HUES64 (cell line): ENCODE results near the gene DISC1.

Experiments used
- H3K27ac ChIP-seq: 2 replicates; pipeline ENCODE4 v1.7.0; 2013; ENCODE audit warnings: low read depth, low read length, inconsistent platforms
- H3K27me3 ChIP-seq: 2 replicates; pipeline ENCODE4 v1.6.1; 2013; ENCODE audit warnings: mild to moderate bottlenecking, low read length; ENCODE audit not compliant: insufficient read depth
- H3K36me3 ChIP-seq: 2 replicates; pipeline ENCODE4 v1.6.1; 2013; ENCODE audit warnings: mild to moderate bottlenecking, low read length; ENCODE audit not compliant: insufficient read depth
- H3K4me1 ChIP-seq: 2 replicates; pipeline ENCODE4 v1.6.1; 2013; ENCODE audit warnings: mild to moderate bottlenecking, low read length, moderate library complexity; ENCODE audit not compliant: insufficient read depth
- H3K4me3 ChIP-seq: 2 replicates; pipeline ENCODE4 v1.5.1; 2013; ENCODE audit warnings: mild to moderate bottlenecking, low read length, moderate library complexity
- H3K9ac ChIP-seq: 2 replicates; pipeline ENCODE4 v1.6.1; 2013; ENCODE audit warnings: mild to moderate bottlenecking, low read depth, low read length
- H3K9me3 ChIP-seq: 2 replicates; pipeline ENCODE4 v1.6.1; 2013; ENCODE audit warnings: low read depth, low read length; ENCODE audit not compliant: insufficient read depth
- WGBS: fragments of 150-250, 120-280 bp; methylation state at CpG from one replicate; pipeline ENCODE4 v1.1.7; 2013; ENCODE audit warnings: missing lambda C conversion rate; 5-methylcytosine and 5-hydroxymethylcytosine counted together

DISC1 gene

DNA sequence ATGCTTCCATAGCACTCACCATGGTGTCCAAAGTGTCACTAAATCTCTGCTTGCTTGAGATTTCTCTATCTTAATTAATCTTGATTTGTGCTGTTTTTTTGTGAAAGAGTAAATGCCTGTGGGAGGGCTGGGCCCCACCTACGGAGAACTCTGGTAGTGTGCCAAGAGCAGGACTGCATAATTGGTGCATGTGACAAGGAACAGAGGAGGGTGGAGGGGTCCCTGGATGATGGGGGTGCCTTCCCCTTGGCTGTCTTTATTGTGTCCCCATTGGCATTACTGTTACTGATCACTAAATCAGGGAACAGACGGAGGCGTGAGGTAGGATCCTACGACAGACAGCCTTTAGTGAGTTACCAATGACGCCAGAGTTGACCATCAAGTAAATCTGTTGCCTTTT is 223.4 kb downstream of the DISC1 start:
- H3K36me3 ChIP-seq: no peaks in the 10 kb centered on the region
- no peaks in the 10 kb centered on the region for H3K9me3 ChIP-seq
- no peak overlapping the region for H3K9ac ChIP-seq
- no peak overlapping the region for H3K27ac ChIP-seq
- 94% methylated on average over 5 of the region's 5 CpGs for WGBS
- no peak overlapping the region for H3K4me3 ChIP-seq
- no peaks in the 10 kb centered on the region for H3K4me1 ChIP-seq
- no peaks in the 10 kb centered on the region for H3K27me3 ChIP-seq

DNA sequence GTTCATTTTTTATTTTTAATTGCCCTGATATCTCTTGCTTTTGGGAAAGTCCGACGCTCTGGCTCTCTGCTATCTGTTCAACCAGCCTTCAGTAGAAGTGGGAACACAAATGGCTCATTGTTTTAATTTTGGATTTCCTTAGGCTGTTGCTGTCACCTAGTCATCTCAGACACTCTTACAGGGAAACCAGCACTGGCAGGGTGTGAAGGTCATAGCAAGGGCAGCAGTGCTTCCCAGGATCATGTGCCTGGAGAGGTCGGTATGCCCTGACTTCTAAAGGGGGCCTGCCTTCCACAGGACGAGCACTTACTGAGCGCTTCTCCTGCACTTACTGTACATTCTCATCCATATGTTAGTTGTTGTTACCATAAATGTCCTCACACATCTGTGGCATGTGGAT is 224.2 kb downstream of the DISC1 start:
- no peaks in the 10 kb centered on the region for H3K27me3 ChIP-seq
- 96% methylated on average over 5 of the region's 5 CpGs for WGBS
- no peaks in the 10 kb centered on the region for H3K4me1 ChIP-seq
- no peak overlapping the region for H3K4me3 ChIP-seq
- no peaks in the 10 kb centered on the region for H3K9me3 ChIP-seq
- no peaks in the 10 kb centered on the region for H3K36me3 ChIP-seq
- no peak overlapping the region for H3K9ac ChIP-seq
- H3K27ac ChIP-seq: no peak overlapping the region

DNA sequence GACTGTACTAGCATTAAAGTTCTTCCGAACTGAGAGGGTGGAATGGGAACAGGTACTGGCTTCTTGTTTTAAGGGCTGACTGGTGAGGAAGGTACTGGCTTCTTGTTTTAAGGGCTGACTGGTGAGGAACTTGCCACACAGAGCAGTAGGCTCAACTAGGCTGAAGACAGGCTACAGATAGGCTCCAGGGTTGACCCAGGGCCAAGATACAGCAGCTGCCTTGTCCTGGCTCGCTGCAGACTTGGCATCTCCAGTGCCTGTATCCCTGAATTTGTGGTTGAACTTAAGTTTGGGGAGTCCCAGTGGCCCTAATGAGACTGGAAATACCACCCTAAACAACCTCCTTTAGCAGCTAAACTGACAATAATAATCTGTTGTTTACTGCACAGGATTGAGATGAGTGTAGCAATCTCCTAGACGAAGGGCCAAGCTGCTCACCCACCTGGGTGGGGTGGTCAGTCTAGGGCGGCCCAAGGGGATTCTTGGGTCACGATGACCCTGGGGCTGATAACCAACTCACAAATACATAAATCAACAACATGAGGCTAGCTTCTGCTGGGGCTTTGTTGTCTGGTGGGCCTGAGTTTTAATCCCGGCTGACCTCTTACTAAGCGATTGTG is 227.1 kb downstream of the DISC1 start:
- 96% methylated on average over 7 of the region's 7 CpGs for WGBS
- H3K4me3 ChIP-seq: no peak overlapping the region
- H3K36me3 ChIP-seq: no peaks in the 10 kb centered on the region
- no peaks in the 10 kb centered on the region for H3K4me1 ChIP-seq
- H3K9ac ChIP-seq: no peak overlapping the region
- no peaks in the 10 kb centered on the region for H3K9me3 ChIP-seq
- no peak overlapping the region for H3K27ac ChIP-seq
- H3K27me3 ChIP-seq: no peaks in the 10 kb centered on the region

DNA sequence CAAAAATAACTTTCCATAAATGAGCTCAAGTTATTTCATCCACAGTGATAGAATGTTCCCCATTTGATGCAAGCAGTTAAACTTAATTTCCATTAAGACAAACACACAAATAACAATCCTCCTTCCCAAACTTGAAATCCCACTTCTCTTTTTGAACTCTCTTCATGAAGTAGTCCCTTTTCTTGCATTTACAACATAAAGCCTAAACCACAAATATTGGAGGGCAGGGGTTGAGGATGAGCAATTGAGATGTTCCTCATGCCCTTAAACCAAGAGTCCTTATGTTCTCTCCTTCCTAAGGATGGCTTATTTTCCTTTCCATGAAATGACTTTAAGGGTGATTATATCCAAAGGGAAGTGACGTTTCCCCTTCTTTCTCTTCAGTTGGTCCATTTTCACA is 228.8 kb downstream of the DISC1 start:
- no peaks in the 10 kb centered on the region for H3K4me1 ChIP-seq

DNA sequence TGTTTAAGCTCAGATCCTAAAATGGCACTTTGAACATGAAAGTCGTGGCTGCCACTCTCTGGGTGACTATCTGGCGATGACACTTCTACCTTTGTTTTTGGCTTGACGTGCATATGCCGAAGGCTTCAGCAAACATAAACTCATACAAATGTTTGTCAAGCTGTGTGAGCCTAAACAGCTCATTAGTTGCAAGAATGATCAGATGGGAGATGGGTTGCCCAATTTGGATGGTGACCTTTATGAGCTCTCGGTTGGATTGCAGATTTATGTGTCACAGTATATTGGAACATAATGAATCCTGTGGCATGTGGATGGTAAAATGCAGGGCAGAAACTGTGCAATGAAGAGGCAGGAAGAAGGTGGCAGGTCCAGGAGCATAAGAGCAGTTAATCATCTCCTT is 229.3 kb downstream of the DISC1 start:
- Histone ChIP-seq H3K4me1 (no peaks in the 10 kb centered on the region), H3K27ac (no peak overlapping the region), H3K4me3 (no peak overlapping the region), H3K9ac (no peak overlapping the region), H3K27me3 (no peaks in the 10 kb centered on the region), H3K36me3 (no peaks in the 10 kb centered on the region), H3K9me3 (no peaks in the 10 kb centered on the region)
- WGBS: 94% methylated on average over 5 of the region's 5 CpGs

More for the DNA sequence above, 228.8 kb downstream of the DISC1 start:
- H3K36me3 ChIP-seq: no peaks in the 10 kb centered on the region
- 84% methylated on average over 1 of the region's 1 CpG for WGBS
- no peak overlapping the region for H3K9ac ChIP-seq
- no peak overlapping the region for H3K4me3 ChIP-seq
- H3K27me3 ChIP-seq: no peaks in the 10 kb centered on the region
- no peaks in the 10 kb centered on the region for H3K9me3 ChIP-seq
- no peak overlapping the region for H3K27ac ChIP-seq

DNA sequence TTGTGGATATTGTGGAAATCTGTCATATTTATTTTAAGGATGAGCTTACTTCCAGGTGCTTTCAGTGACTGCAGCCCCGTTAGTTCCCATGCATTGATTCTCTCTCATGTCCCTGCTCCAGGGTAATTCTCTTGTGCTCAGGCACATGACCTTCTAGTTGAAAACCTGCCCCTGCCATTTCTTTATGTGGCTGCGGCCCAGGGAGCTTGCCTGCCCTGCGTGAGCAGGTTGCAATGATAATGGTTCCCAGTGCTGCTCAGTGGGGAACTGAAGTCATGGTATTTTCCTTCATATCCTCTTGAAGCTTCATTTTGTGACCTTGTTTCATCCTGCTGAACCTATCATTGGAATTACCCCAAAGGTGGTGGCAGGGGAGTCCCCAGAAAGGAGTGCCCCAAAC is 229.8 kb downstream of the DISC1 start:
- Histone ChIP-seq H3K36me3 (no peaks in the 10 kb centered on the region), H3K4me3 (no peak overlapping the region), H3K9me3 (no peaks in the 10 kb centered on the region), H3K4me1 (no peaks in the 10 kb centered on the region), H3K27ac (peak overlapping the region; percentile 49; the same call in 1 of the 2 replicates), H3K27me3 (no peaks in the 10 kb centered on the region), H3K9ac (no peak overlapping the region)
- WGBS: 51% methylated on average over 3 of the region's 3 CpGs

DNA sequence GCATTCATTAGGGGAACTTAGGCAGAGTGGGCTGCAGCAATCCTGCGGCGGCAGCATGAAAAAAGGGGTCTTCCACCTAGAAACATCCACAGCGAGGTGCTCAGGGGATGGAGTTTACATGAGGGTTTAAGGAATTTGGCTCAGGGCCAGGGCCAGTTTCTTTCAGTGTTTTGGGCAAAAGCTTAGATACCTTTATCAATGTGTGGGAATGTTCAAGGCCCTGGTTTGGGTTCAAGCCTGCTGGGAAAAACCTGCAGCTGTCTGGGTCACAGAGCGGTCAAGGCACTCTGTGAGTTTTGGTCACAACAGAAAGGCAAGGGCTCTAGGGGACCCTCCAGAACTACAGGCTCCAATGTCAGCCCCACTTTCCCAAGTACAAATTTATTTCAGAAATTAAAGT is 230.3 kb downstream of the DISC1 start:
- Histone ChIP-seq H3K9ac (no peak overlapping the region), H3K4me1 (no peaks in the 10 kb centered on the region), H3K4me3 (no peak overlapping the region), H3K9me3 (no peaks in the 10 kb centered on the region), H3K27ac (peak overlapping the region; percentile 49; the same call in 1 of the 2 replicates), H3K27me3 (no peaks in the 10 kb centered on the region), H3K36me3 (no peaks in the 10 kb centered on the region)
- WGBS: 91% methylated on average over 4 of the region's 4 CpGs

DNA sequence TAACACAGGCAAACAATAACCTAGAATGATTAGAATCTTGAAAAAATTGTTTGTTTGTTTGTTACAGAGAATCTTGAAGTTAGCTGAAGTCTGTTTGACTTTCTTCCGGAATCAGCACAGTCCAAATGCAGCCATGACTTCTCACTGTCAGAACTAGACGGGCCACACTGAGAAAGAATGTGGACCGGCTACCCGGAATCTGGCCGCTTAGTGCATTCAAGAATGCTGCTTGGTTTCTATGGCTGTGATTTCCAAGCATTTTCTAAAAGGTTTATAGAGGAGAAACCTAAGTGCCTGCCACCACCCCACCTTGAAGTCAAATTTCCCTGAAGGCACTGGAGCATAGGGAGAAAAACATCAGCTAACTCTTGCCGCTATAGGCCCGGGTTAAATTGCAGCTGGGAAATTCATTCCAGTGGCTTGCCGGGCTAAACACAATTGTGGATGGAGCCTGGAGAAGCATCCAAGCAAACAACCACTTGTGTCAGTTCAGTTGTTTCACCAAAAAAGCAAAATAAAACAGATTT is 231.1 kb downstream of the DISC1 start:
- H3K27me3 ChIP-seq: no peaks in the 10 kb centered on the region
- no peak overlapping the region for H3K4me3 ChIP-seq
- H3K9me3 ChIP-seq: no peaks in the 10 kb centered on the region
- no peaks in the 10 kb centered on the region for H3K4me1 ChIP-seq
- no peak overlapping the region for H3K9ac ChIP-seq
- no peak overlapping the region for H3K27ac ChIP-seq
- no peaks in the 10 kb centered on the region for H3K36me3 ChIP-seq
- 96% methylated on average over 8 of the region's 8 CpGs for WGBS

DNA sequence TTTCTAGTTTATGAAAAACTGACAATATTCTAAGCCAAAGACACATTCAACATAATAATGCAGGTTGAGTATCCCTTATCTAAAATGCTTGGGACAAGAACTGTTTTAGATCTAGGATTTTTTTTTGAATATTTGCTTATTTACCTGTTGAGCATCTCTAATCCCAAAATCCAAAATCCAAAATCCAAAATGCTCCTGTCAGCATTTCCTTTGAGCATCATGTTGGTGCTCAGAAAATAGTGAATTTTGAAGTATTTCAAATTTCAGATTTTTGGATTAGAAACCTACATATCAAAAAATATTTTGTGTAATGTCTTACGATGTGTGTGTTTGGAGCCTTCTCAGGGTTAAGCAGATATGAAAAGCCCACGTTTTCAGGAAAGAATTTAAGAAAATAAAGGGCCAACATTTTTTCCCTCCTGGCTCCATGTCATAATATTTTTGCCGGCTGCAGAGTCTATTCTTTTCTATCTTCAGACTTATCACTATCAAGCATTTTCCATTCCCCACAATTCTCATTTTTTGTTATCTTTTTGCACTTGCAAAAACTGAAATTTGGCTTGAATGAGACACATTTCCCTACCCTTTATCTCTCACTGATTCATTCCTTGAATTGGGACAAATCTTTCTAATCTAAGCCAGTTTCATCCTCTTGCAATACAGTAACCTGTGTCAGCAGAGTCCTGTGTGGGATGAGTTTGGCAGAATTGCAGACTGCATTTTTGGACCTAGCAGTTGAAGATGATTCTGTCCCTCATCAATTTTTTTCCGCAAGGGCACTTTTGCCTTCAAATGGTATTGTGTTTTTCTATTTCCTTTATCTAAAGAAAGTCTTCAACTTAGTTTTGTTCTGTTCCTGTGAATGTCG is 233.9 kb downstream of the DISC1 start:
- Histone ChIP-seq H3K4me3 (no peak overlapping the region), H3K27me3 (no peaks in the 10 kb centered on the region), H3K9me3 (no peaks in the 10 kb centered on the region), H3K27ac (no peak overlapping the region), H3K9ac (no peak overlapping the region), H3K36me3 (no peaks in the 10 kb centered on the region), H3K4me1 (no peaks in the 10 kb centered on the region)
- WGBS: 86% methylated on average over 5 of the region's 5 CpGs

DNA sequence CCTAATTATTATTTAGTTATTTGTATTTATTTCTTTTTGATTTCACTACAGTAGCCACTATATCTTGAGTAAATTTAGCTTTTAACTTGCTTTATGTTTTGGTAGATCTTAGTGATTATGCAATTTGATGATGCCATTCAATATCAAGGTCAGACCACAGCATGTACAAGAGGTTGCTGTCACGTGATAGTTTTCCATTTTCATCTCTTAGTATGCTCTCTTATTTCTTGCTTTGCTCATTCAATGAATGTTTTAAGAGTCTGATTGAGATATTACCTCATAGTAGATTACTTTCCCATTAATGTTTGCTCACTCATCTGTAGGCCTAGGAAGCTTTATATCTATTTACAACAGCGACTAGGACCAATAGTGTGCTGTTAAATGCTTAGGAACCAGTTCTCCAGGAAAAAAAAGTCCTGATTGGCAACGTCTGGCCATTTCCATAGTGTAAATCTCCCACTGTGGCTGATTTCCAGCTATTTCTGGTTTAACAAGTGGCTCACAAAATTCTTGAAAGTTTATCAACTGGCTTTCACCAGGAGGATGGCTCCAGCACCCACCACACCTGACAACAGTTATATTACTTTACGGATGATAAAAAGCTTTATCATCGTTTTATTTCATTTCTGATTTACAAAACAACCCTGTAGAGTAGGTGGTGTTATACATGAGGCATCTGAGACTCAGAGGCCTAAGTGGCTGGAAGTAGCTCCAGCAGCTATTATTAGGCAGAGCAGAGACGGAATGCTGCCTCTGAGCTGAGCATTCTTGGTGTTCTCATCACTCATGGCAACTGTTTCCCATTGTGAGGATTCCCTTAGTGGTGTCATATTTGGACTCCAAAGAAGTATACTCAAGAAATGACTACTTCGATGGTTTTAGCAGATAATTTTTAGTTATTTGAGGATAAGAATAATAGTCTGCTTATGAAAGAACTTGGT is 235.2 kb downstream of the DISC1 start:
- H3K27me3 ChIP-seq: no peaks in the 10 kb centered on the region
- H3K9ac ChIP-seq: no peak overlapping the region
- no peak overlapping the region for H3K4me3 ChIP-seq
- H3K36me3 ChIP-seq: no peaks in the 10 kb centered on the region
- no peak overlapping the region for H3K27ac ChIP-seq
- WGBS: 89% methylated on average over 6 of the region's 7 CpGs
- H3K4me1 ChIP-seq: no peaks in the 10 kb centered on the region
- H3K9me3 ChIP-seq: no peaks in the 10 kb centered on the region

DNA sequence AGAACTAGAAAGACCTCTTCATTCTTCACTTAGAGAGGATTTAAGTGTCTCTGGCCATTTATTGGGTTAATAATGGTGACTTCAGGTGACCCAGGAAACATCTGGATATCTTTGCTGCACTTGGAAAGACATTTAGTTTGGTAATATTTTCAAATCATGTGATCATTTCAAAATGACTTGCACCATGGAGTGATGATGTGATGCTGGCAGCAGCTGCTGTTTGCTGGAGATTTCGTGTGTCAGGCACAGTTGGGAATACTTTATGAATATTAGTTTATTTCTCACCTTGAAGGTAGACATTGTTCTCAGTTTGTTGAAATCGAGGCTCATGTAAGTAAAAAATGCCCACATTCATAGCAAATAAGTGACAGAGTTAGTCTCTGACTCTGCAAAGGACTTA is 236.0 kb downstream of the DISC1 start:
- Histone ChIP-seq H3K9ac (no peak overlapping the region), H3K9me3 (no peaks in the 10 kb centered on the region), H3K4me3 (no peak overlapping the region), H3K4me1 (peaks cover 2% of the 10 kb centered on the region), H3K36me3 (no peaks in the 10 kb centered on the region), H3K27ac (no peak overlapping the region), H3K27me3 (no peaks in the 10 kb centered on the region)
- 86% methylated on average over 2 of the region's 2 CpGs for WGBS
